ENCODE results near the gene ALS2. TPM values are rescaled to one million over a fixed set of nuclear protein-coding genes. Genes with fewer than 3 reads are reported as not detected.
A peak's percentile ranks its signal among the peaks of the same experiment; 100 is the strongest.

Gene ALS2
- total RNA-seq, 1 experiment from 2014 or later: 28.4 TPM

- Mint-ChIP-seq H3K27ac (peak within 1 kb of the TSS; percentile 35 to 88 (median 88); a peak in 6 of 7 replicates), H3K27me3 (ENCODE audit: low read depth) (no peaks in the 10 kb centered on the region), H3K4me1 (peaks cover 52 to 56% of the 10 kb centered on the region in 2 experiments), H3K4me3 (no peak within 1 kb of the TSS), H3K36me3 (ENCODE audit: insufficient read depth in 1 of 3, low read depth in 3 of 3) (peaks cover 0 to 14% (median 8%) of the 10 kb centered on the region in 3 experiments; a peak in 5 of 7 replicates), H3K9me3 (no peaks in the 10 kb centered on the region)
- Histone ChIP-seq H4K20me1 (ENCODE audit: control insufficient read depth, insufficient read depth, insufficient read length) (no peaks in the 10 kb centered on the region), H4K5ac (ENCODE audit: insufficient read length, low read depth, low read length) (no peak within 1 kb of the TSS), H2BK20ac (ENCODE audit: low read depth, low read length, poor library complexity, severe bottlenecking) (no peak within 1 kb of the TSS), H3K79me2 (ENCODE audit: insufficient read depth, low read length) (no peaks in the 10 kb centered on the region), H2AK5ac (ENCODE audit: insufficient read length, low read length) (no peak within 1 kb of the TSS), H3K4me2 (ENCODE audit: insufficient read depth, insufficient read length, low read length) (no peak within 1 kb of the TSS), H3K23me2 (ENCODE audit: insufficient read length, low read depth, low read length, poor library complexity, severe bottlenecking) (no peaks in the 10 kb centered on the region), H2BK15ac (ENCODE audit: low read depth, low read length) (no peak within 1 kb of the TSS), H3K27ac (ENCODE audit: insufficient read length, low read depth, low read length) (no peak within 1 kb of the TSS), H3K27me3 (ENCODE audit: insufficient read depth, low read length) (no peaks in the 10 kb centered on the region), H2BK5ac (ENCODE audit: insufficient read length, low read length) (no peak within 1 kb of the TSS), H3K14ac (ENCODE audit: insufficient read depth, low read length) (no peak within 1 kb of the TSS), H2AFZ (ENCODE audit: low read length) (no peak within 1 kb of the TSS), H3K4ac (ENCODE audit: low read depth, low read length) (no peak within 1 kb of the TSS), H3K23ac (ENCODE audit: insufficient read length, low read depth, low read length) (no peak within 1 kb of the TSS), H3K79me1 (ENCODE audit: insufficient read depth, low read depth, low read length, poor library complexity, severe bottlenecking) (no peaks in the 10 kb centered on the region), H3K18ac (ENCODE audit: insufficient read length, low read depth, low read length) (no peak within 1 kb of the TSS), H4K91ac (ENCODE audit: insufficient read length, low read depth, low read length) (no peak within 1 kb of the TSS), H2BK120ac (ENCODE audit: low read depth, low read length, poor library complexity, severe bottlenecking) (no peak within 1 kb of the TSS), H2BK12ac (ENCODE audit: insufficient read length, low read depth, low read length) (no peak within 1 kb of the TSS), H4K8ac (replicated peaks; ENCODE audit: insufficient read length, low read depth, low read length) (no peak within 1 kb of the TSS), H3K56ac (ENCODE audit: insufficient read length, low read depth, low read length) (no peak within 1 kb of the TSS), H3K9ac (ENCODE audit: extremely low read depth, insufficient read length, low read length) (no peak within 1 kb of the TSS), H3K4me1 (ENCODE audit: insufficient read depth, low read length) (peaks cover 21% of the 10 kb centered on the region), H3T11ph (ENCODE audit: low read length) (no peak within 1 kb of the TSS), H3K9me3 (ENCODE audit: control insufficient read depth, low read depth, low read length) (no peaks in the 10 kb centered on the region)
- WGBS (ENCODE audit: extremely low coverage, insufficient read length, low lambda C conversion rate): no CpG with 5 or more reads among the region's 3 CpGs
- DNase-seq: no peak
- TF ChIP-seq, protein P1, sequence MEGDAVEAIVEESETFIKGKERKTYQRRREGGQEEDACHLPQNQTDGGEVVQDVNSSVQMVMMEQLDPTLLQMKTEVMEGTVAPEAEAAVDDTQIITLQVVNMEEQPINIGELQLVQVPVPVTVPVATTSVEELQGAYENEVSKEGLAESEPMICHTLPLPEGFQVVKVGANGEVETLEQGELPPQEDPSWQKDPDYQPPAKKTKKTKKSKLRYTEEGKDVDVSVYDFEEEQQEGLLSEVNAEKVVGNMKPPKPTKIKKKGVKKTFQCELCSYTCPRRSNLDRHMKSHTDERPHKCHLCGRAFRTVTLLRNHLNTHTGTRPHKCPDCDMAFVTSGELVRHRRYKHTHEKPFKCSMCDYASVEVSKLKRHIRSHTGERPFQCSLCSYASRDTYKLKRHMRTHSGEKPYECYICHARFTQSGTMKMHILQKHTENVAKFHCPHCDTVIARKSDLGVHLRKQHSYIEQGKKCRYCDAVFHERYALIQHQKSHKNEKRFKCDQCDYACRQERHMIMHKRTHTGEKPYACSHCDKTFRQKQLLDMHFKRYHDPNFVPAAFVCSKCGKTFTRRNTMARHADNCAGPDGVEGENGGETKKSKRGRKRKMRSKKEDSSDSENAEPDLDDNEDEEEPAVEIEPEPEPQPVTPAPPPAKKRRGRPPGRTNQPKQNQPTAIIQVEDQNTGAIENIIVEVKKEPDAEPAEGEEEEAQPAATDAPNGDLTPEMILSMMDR (conservative IDR thresholded peaks at IDR 0.05): no peak
Observed at GRCh38 chr2:201698588-201699226, 82.0 kb downstream of the ALS2 start, which contains the start of gene MPP4. MPP4 (minus strand) TSS chr2:201698644; CDS start chr2:201693954, 4,690 bp downstream.
